ENCODE measurements around the gene CRACR2A.

GRCh38 chr12:3735432-3735831 lies 17.5 kb downstream of the CRACR2A start:
- no peak for TF ChIP-seq CTCF (IDR thresholded peaks at IDR 0.05)
- no peak for TF ChIP-seq POLR2A (IDR thresholded peaks at IDR 0.05)
